Activated T-cell treated with anti-CD3 and anti-CD28 coated beads, Interleukin-2, amount 50 U/mL, for 48 hours (primary cell): ENCODE data around the gene ZNRF1.
"Not testable (repeated sequence)": the region's sequence is repeated elsewhere in the genome, so short reads cannot be mapped to it uniquely, and the experiment has no call there.

Experiments used
- DNase-seq, 2 experiments: peaks; one replicate each; pipeline ENCODE4 v3.0.0-alpha.2; 2020

The ZNRF1 gene

DNA sequence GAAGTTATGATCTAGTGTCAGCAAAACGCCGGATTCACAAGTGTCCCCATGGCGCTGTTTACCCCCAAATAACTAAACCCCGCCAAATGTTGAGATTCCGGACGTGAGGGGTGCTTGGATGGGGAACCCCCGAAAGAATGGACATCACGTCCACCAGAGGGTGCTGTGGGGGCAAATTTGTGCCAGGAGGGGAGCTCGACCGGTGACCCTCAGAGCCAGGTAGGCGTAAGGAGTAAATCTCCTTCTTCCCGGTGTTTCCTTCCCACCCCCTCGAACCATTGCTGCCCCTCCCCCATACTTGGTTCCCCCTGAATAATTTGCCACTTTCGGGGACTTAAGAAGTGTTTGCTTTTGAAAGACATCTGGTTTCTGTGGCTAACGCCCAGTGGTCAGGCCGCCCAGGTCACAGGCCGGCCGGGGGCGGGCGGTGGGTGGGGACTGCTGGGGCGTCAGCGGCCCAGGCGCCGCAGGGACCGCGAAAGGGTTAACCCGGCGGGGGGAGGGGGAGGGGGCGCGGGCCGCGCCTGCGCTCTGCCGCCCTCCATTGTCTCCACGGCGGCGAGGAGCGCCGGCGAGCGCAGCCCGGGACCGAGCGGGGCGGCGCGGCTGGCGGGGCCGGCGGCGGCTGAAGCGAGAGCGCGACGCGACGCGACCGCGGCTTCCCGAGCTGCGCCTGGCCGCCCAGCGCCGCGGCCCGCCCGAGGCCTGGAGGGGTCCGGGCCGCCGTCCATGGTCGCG lies at the start of gene ZNRF1:
Gene ZNRF1, plus strand, starts transcription at position 544 of the 738 bp plus-strand sequence. CDS start 648 bp downstream, outside the sequence.
- peak; percentile 89 to 92 for DNase-seq

DNA sequence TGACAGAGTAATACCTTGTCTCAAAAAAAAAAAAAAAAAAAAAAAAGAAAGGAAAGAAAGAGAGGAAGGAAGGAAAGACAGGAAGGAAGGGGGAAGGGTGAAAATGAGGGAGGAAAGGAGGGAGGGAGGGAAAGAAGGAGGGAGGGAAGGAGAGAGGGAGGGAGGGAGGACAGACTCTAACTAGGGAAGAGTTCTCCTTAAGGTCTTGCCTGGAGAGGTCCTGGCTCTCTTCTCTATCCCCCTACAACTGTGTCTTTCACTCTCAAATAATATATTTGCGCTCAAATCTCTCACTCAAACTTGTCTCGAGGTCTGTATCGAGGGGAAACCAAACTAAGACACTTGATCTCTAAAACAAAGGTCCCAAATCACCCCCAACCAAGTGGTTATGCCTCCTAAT lies 49.5 kb upstream of the ZNRF1 start:
- no peak for DNase-seq

DNA sequence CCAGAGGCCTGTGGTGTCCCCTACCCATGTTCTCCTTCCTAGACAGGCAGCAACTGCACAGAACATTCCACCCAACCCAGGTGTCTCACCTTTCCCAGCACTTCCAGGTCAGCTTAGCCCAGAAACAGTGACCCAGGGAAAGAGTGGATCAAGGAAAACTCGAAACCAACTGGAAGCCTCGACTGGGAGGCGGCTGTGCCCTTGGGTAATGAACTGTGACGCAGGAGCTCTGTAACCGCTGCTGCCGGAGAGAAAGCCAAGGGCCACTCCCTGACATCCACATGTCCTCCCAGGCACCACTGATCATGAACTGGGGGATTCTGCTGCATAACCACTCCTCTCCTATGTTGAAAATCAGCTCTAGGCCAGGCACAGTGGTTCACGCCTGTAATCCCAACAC lies 48.3 kb upstream of the ZNRF1 start:
- no peak for DNase-seq

DNA sequence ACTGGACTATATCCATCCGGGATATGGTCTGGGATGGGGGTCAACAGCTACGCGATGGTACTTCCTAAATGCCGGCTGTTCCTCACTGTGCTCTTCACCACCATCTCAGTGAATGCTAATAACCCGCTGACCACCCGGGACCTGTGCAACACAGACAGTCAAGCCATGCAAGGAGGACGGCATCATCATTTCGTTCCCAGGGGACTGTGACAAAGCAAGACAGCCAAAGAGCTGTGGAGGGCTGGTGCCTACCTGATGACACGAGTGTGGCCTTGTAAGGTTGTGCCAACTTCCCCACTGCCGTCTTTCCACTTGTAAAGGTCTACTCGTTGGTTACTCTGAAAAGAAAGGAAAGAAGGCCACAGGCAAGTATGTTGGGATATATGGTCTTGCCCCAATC lies 47.6 kb upstream of the ZNRF1 start:
- no peak for DNase-seq

DNA sequence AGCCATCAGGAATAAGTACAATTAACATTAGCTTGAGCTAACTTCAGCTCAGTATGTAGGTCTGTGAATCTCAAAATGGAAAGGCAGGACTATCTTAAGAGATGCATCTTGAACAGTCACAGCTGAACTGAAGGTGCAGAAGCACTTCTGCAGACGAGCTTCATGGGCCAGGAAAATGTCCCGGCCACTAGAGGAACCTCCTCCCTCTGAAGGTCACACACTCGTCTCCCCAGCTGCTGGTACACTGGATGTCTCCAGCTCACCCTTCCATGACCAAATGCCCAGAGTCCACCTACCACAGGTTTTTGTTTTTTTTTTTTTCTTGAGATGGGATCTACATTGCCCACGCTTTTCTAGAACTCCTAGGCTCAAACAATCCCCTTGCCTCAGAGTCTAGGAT lies 47.1 kb upstream of the ZNRF1 start:
- DNase-seq: no peak

DNA sequence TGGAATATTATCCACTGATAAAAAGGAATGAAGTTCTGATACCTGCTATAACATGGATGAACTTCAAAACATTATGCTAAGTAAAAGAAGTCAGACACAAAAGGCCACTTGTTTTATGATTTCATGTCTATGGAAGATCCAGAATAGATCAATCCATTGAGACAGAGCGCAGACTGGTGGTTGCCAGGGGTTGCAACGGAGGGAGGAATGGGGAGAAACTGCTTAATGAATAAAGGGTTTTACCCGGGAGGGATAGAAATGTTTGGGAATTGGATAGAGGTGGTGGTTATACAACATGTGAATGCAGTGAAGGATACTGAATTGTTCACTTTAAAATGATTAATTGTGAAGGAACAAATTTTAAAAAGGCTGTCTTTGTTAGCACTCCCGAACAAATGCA lies 44.1 kb upstream of the ZNRF1 start:
- no peak for DNase-seq

DNA sequence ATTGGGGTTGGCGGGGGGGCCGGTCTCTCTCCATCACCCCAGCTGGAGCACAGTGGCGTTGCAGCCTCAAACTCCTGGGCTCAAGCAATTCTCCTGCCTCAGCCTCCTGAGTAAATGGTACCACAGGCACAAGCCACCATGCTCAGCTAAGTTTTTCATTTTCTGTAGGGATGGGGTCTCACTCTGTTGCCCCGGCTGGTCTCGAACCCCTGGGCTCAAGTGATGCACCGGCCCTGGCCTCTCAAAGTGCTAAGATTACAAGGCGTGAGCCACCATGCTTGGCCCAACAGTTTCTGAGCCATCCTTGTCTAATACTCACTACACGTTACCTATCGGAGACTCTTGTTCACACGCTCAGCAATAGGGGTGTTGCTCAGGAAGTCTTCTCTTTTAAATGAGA lies 25.5 kb upstream of the ZNRF1 start:
- DNase-seq: no peak

DNA sequence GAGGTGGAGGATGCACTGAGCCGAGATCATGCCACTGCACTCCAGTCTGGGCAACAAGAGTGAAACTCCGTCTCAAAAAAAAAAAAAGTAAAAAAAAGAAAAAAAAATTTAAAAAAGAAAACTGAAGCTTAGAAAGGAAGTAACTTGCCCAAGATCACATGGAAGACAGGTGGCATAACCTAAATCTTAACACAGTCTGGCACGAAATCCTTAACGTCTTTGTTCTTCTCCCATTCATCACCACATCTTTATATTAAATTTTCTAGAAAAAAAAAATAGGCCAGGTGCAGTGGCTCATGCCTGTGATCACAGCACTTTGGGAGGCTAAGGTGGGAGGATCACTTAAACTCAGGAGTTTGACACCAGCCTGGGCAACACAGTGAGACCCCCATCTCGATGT lies 23.2 kb upstream of the ZNRF1 start:
- DNase-seq: no peak

DNA sequence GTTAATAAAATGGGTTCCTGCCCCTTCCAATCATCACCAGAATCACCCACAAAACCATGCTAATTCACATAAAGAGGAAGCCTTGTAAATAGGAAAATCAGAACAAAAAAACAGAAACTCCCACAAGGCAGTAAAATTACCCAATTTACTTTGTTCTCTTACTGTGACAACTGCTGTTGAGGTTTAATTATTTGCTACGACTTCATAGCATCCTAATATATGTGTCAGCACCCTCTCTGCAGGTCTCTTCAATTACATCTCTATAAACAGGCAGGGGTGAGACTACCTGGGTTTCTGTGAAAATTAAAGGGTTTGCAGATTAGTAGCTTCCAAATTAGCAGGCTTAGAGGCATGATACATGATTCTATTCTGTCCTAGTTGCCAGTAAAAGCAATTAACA lies 16.6 kb upstream of the ZNRF1 start:
- DNase-seq: no peak

DNA sequence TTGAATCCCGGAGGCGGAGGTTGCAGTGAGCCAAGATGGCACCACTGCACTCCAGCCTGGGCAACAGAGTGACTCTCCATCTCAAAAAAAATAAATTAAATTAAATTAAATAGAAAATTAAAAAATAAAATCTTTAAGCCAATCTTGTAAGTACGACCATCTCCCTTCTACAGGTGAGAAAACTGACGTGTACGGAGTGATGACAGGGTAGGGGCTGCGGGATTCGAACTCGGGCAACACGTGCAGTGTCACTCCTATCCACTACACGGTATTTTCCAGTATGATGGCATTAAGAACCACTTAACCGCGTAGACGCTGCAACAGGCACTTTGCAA lies 14.7 kb upstream of the ZNRF1 start:
- DNase-seq: no peak

DNA sequence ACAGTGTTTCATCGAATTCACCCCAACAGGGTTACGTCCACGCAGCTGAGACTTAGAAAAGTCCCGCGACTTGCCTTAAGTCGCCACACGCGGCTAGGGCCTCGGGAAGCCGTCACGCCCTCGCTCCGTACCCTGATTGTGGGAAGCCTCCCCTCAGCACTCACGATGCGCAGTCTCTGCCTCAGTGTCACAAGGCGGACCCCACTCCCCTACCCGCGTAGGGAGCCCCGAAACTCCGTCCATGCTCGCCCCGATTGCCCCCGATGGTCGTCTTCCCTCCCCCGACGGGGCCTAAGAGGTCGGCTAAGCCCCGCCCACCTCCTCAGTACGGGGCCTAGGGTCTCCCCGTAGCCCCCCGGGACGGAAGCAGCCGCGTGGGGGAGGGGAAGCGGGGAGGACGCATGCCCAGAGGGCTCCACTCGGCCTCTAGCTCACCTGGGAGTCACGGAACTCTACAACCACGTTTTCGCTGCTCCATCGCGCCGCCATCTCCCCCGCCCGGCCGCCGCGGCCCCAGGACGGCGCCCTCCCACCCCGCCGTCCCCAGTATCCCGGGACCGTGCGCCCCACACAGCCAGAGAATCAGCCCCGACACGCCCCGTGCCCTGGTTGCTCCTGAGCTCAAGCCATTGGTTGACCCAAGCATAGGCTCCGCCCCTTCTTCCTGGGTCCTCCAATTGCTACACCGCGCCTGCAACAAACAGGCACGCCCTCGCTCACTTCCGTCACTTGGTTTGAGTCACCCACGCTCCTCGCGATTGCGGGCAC lies 14.1 kb upstream of the ZNRF1 start, which contains the start of gene WDR59:
Gene WDR59, minus strand, starts transcription at position 595 of the 768 bp plus-strand sequence. Its CDS starts 106 bp downstream, at position 489.
- peak; percentile 98 to 99 for DNase-seq

DNA sequence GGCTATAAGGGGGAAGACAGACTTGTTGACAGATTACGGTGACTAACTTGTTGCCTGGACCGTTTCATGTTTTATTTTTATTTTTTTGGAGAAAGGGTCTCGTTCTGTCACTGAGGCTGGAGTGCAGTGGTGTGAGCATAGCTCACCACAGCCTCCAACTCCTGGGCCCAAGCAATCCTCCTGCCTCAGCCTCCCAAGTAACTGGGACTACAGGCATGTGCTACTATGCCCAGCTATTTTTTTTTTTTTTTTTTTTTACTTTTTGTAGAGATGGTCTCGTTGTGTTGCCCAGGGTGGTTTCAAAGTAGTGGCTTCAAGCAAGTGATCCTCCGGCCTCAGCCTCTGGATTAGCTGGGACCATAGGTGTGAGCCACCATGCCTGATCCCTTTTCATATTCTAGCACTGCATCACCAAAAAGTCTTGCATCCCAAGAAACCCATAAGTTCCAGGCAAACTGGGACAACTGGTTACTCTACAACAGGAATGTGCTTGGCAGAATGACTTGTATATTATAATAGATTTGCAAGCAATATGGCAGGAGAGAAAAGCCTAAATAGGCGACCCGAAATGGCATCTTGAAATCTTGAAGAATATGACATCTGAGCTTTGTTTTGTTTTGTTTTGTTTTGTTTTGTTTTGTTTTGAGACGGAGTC lies 11.7 kb upstream of the ZNRF1 start:
- no peak for DNase-seq

DNA sequence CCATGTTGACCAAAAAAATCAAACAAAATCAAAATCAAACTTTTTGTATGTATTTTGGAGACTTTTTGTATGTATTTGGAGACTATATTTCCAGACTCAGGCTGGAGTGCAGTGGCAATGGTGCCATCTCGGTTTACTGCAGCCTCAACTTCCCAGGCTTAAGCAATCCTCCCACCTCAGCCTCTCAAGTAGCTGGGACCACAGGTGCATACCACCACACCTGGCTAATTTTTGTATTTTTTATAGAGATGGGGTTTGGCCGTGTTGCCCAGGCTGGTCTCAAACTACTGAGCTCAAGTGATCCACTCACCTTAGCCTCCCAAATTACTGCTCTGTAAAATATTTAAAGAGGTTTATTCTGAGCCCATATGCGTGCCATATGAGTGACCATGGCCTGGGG lies 9.0 kb upstream of the ZNRF1 start:
- not testable (repeated sequence) for DNase-seq

DNA sequence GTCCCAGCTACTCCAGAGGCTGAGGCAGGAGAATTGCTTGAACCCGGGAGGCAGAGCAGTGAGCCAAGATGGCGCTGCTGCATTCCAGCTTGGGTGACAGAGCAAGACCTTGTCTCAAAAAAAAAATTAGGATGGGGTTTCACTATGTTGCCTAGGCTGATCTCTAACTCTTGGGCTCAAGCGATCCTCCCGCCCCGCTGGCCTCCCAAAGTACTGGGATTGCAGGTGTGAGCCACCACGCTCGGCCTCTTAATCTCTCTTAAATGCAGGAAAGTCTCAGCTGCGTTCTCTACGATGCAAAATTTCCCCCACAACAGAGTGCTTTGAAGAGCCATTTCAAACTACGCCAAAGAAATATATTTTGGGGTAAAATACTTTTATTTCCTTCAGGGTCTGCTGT lies 8.0 kb upstream of the ZNRF1 start:
- no peak for DNase-seq

DNA sequence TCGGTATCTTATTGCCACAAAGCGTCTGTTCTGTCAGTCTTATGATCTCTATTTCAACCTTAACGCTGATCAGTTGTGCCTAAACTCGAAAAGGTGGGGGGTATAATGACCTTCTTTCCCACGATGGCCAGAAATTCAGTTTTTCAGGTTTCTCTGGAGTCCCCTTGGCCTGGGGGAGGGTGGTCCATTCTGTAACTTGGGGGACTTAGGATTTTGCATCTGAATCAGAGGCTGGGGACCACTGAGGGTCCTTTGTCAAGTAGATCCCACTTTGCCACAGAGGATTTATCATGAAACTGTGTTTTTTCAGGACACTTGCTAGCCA lies 7.6 kb upstream of the ZNRF1 start:
- DNase-seq: no peak

DNA sequence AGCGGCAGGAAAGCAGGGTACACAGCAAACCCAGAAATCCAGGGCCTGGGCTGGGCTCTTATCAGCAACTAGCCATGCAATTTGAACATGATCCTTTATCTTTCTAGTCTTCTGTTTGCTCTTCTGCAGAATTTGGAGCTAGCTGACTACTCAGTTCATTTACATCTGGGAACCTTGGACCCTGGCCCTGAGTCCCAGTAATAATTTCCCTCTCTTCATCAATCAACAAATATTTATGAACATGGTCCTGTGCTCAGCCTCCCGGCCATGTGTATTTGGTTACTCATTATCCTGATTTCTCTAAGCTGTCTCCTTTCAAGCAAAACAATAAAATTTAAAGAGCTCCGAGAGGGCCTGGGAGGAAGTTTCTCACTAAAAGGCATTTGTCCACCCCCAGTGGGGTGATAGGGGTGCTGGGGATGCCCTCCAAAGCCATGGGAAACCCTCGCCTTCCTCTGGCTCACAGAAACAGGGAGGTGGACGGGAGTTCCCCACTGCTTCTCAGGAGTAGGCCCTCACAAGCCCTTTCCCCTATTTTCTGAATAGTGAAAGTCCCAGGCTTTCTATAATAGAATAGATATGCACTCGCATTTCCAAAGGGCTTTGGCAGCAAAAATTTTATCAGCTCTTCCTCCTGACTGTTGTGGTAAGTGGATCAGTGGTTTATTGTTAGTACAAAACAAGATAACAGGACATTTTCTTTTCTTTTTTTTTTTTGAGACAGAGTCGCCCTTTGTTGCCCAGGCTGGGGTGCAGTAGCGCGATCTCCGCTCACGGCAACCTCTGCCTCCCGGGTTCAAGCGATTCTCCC lies 7.0 kb upstream of the ZNRF1 start:
- DNase-seq: no peak

DNA sequence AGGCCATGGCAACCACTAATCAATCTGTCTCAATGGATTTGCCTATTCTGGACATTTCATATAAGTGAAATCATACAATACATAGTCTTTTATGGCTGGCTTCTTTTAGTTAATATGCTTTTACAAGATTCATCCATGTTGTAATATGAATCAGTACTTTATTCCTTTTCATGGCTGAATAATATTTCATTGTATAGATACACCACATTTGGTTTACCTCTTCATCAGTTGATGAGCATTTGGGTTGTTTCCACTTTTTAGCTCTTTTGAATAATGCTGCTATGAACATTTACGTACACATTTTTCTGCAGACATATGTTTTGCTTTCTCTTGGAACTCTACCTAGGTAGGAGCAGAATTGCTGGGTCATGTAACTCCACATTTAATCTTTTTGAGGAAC lies 2.8 kb upstream of the ZNRF1 start:
- no peak for DNase-seq

DNA sequence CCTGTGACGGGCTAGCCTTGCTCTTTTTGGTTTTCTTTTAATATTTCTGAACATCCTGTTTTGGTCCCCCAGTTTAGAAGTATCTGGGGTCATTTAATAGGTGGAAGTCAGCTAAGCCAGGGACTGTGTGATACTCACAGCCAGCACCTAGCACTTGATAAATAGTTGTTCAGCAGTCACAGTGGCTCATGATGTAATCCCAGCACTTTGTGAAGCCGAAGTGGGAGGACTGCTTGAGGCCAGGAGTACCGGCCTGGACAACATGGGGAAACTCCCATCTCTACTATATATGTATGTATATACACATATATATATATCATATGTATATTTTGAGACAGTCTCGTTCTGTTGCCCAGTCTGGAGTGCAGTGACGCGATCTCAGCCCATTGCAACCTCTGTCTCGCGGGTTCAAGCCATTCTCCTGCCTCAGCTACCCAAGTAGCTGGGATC lies 1.8 kb upstream of the ZNRF1 start:
- DNase-seq: no peak

DNA sequence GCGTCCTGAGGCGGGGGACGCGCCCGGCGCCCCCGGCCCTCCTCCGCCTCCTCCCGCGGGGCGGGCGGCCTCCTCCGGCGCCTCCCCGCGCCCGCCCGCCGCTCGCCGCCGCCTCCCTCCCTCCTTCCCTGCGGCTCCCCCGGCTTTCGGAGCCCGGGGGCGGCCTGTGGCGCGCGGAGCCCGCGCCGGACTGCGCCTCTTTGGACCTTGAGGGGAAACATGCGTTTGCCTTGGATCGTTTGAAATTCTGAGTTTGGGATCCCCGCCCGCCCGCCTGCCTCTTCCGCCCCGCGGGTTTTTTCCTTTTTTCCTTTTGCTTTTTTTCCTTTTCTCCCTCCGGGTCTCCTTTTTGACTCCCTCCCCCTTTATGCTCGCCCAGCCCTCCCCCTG lies 390 bp downstream of the ZNRF1 start:
- DNase-seq: peak in 1 of 2 experiments; percentile 39

DNA sequence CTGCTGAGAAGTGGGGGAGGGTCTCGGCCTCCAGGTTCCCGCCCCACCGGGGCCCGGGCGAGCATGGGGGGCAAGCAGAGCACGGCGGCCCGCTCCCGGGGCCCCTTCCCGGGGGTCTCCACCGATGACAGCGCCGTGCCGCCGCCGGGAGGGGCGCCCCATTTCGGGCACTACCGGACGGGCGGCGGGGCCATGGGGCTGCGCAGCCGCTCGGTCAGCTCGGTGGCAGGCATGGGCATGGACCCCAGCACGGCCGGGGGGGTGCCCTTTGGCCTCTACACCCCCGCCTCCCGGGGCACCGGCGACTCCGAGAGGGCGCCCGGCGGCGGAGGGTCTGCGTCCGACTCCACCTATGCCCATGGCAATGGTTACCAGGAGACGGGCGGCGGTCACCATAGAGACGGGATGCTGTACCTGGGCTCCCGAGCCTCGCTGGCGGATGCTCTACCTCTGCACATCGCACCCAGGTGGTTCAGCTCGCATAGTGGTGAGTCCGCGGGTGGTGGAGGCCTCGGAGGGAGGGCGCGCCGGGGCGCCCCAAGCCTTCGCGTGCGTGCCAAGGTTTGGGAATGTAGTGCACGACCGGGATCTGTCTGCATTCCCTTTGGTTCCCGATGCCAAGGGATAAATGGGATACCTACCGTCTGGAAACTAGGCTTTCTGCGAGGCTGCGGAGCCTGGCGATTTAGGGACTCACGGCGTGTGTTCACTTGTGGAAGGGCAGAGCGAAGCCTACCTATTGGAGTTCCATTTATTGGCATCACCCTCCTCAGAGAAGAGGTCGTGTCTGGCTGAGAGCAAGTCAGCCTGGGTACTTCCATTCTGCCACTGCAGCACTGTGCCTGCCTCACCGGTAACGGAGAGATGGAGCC lies 1.0 kb downstream of the ZNRF1 start:
- DNase-seq: peak; percentile 70 to 73

DNA sequence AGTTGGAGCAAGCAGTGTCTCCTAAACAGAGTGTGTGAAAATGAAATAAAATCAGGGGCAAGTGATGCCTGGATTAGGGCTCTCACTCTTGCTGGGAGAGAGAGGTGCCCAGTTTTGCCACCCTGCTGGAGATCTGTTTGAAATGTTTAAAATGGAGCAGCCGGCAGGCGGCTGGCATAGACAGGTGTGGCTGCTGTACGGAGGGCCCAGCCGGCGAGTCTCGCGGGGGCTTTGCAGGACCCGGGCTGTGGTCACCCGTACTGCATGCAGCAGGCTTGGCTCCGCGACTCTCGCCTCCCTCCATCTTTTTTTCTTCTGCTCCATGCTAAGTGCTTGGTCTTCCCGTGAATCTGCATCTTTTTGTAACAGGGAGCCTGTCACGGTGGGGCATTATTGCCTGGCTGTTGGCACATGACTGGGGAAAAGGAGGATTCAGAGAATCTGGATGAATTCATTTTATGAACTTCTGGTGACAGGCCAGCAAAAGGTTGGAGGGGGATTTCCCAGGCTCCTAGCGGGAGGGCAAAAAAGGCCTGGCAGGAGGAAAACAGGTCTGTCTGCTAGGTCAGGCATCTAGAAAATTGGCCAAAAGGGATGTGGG lies 1.8 kb downstream of the ZNRF1 start:
- peak in 1 of 2 experiments; percentile 33 for DNase-seq

DNA sequence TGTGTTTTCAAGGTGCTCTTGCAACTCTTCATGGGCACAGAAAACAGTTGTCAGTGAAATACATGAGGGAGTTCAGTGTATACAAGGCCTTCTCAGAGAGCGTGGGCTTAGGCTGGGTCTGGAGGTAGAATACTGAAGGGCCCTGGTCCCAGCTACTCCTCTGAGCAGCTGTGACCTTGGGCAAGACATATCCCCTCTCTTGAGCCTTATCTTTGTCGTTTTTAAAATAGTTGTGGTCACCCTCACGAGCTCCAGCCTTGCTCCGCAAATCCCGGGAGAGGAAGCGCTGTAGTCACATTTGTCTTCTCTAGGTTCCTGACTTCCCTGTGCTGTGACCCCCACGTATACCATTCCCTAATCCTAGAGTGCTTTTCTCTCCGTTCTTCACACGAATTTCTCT lies 3.6 kb downstream of the ZNRF1 start:
- no peak for DNase-seq
